Measurements from ENCODE around the gene VSIG2.

VSIG2 gene

GRCh38 chr11:124748481-124749343 lies 3.3 kb downstream of the VSIG2 start:
- H3K4me1 Mint-ChIP-seq (ENCODE audit: low read depth), result peaks cover 5% of the 10 kb centered on the region
- H3K4me3 Mint-ChIP-seq, result no peak overlapping the region
- no peak overlapping the region for H3K27ac Mint-ChIP-seq
- no peak for DNase-seq (ENCODE audit: low spot score)
- H3K36me3 Mint-ChIP-seq (ENCODE audit: low read depth), result no peaks in the 10 kb centered on the region
- no peaks in the 10 kb centered on the region for H3K27me3 Mint-ChIP-seq (ENCODE audit: low read depth)
- H3K9me3 Mint-ChIP-seq, result no peaks in the 10 kb centered on the region

- Mint-ChIP-seq H3K27me3 (ENCODE audit: low read depth) (peaks cover 4% of the 10 kb centered on the region), H3K27ac (no peak overlapping the region), H3K4me3 (no peak overlapping the region), H3K4me1 (ENCODE audit: low read depth) (peaks cover 5% of the 10 kb centered on the region), H3K36me3 (ENCODE audit: low read depth) (no peaks in the 10 kb centered on the region), H3K9me3 (no peaks in the 10 kb centered on the region)
- DNase-seq (ENCODE audit: low spot score), result no peak
Observed at GRCh38 chr11:124748100-124748418, 4.0 kb downstream of the VSIG2 start.

GRCh38 chr11:124747406-124748099 lies 4.5 kb downstream of the VSIG2 start:
- no peaks in the 10 kb centered on the region for H3K36me3 Mint-ChIP-seq (ENCODE audit: low read depth)
- no peaks in the 10 kb centered on the region for H3K9me3 Mint-ChIP-seq
- no peak for DNase-seq (ENCODE audit: low spot score)
- H3K27ac Mint-ChIP-seq, result no peak overlapping the region
- peak overlapping the region; percentile 96 for H3K4me3 Mint-ChIP-seq
- H3K27me3 Mint-ChIP-seq (ENCODE audit: low read depth), result peaks cover 4% of the 10 kb centered on the region
- peaks cover 5% of the 10 kb centered on the region for H3K4me1 Mint-ChIP-seq (ENCODE audit: low read depth)

GRCh38 chr11:124746621-124747243 lies 5.3 kb downstream of the VSIG2 start:
- Mint-ChIP-seq H3K9me3 (no peaks in the 10 kb centered on the region), H3K27ac (peak overlapping the region; percentile 93), H3K4me3 (peak overlapping the region; percentile 96), H3K4me1 (ENCODE audit: low read depth) (peaks cover 5% of the 10 kb centered on the region), H3K36me3 (ENCODE audit: low read depth) (no peaks in the 10 kb centered on the region), H3K27me3 (ENCODE audit: low read depth) (peaks cover 7% of the 10 kb centered on the region)
- DNase-seq (ENCODE audit: low spot score), result peak; percentile 72

GRCh38 chr11:124745835-124746620 lies 6.0 kb downstream of the VSIG2 start:
- H3K4me3 Mint-ChIP-seq, result peak overlapping the region; percentile 96
- peaks cover 5% of the 10 kb centered on the region for H3K4me1 Mint-ChIP-seq (ENCODE audit: low read depth)
- peak overlapping the region; percentile 93 for H3K27ac Mint-ChIP-seq
- peaks cover 14% of the 10 kb centered on the region for H3K27me3 Mint-ChIP-seq (ENCODE audit: low read depth)
- no peak for DNase-seq (ENCODE audit: low spot score)
- no peaks in the 10 kb centered on the region for H3K9me3 Mint-ChIP-seq
- H3K36me3 Mint-ChIP-seq (ENCODE audit: low read depth), result no peaks in the 10 kb centered on the region

- DNase-seq (ENCODE audit: low spot score), result no peak
- H3K27me3 Mint-ChIP-seq (ENCODE audit: low read depth), result peaks cover 21% of the 10 kb centered on the region
- no peaks in the 10 kb centered on the region for H3K9me3 Mint-ChIP-seq
- H3K4me1 Mint-ChIP-seq (ENCODE audit: low read depth), result peaks cover 10% of the 10 kb centered on the region
- no peaks in the 10 kb centered on the region for H3K36me3 Mint-ChIP-seq (ENCODE audit: low read depth)
- H3K4me3 Mint-ChIP-seq, result peak overlapping the region; percentile 42
- no peak overlapping the region for H3K27ac Mint-ChIP-seq
Observed at GRCh38 chr11:124745270-124745834, 6.7 kb downstream of the VSIG2 start.

- no peak for DNase-seq (ENCODE audit: low spot score)
- Mint-ChIP-seq H3K4me1 (ENCODE audit: low read depth) (peaks cover 15% of the 10 kb centered on the region), H3K4me3 (no peak overlapping the region), H3K27me3 (ENCODE audit: low read depth) (peaks cover 35% of the 10 kb centered on the region), H3K9me3 (no peaks in the 10 kb centered on the region), H3K27ac (no peak overlapping the region), H3K36me3 (ENCODE audit: low read depth) (no peaks in the 10 kb centered on the region)
Observed at GRCh38 chr11:124743050-124743449, 9.0 kb downstream of the VSIG2 start.

GRCh38 chr11:124742555-124742954 lies 9.5 kb downstream of the VSIG2 start:
- no peaks in the 10 kb centered on the region for H3K36me3 Mint-ChIP-seq (ENCODE audit: low read depth)
- no peak overlapping the region for H3K27ac Mint-ChIP-seq
- peaks cover 15% of the 10 kb centered on the region for H3K4me1 Mint-ChIP-seq (ENCODE audit: low read depth)
- no peaks in the 10 kb centered on the region for H3K9me3 Mint-ChIP-seq
- no peak for DNase-seq (ENCODE audit: low spot score)
- H3K4me3 Mint-ChIP-seq, result no peak overlapping the region
- H3K27me3 Mint-ChIP-seq (ENCODE audit: low read depth), result peaks cover 36% of the 10 kb centered on the region

GRCh38 chr11:124740277-124740882 lies 11.7 kb downstream of the VSIG2 start:
- Mint-ChIP-seq H3K27me3 (ENCODE audit: low read depth) (peaks cover 50% of the 10 kb centered on the region), H3K36me3 (ENCODE audit: low read depth) (no peaks in the 10 kb centered on the region), H3K9me3 (no peaks in the 10 kb centered on the region), H3K27ac (no peak overlapping the region), H3K4me1 (ENCODE audit: low read depth) (peaks cover 12% of the 10 kb centered on the region), H3K4me3 (peak overlapping the region; percentile 80)
- DNase-seq (ENCODE audit: low spot score), result peak; percentile 56

- DNase-seq (ENCODE audit: low spot score), result peak; percentile 83
- Mint-ChIP-seq H3K9me3 (no peaks in the 10 kb centered on the region), H3K27me3 (ENCODE audit: low read depth) (peaks cover 52% of the 10 kb centered on the region), H3K4me3 (peak within 1 kb of the TSS; percentile 80), H3K4me1 (ENCODE audit: low read depth) (peaks cover 12% of the 10 kb centered on the region), H3K27ac (no peak within 1 kb of the TSS), H3K36me3 (ENCODE audit: low read depth) (no peaks in the 10 kb centered on the region)
Observed at GRCh38 chr11:124739479-124740276, 12.4 kb downstream of the VSIG2 start, which contains the start of gene NRGN. Gene NRGN (plus strand): TSS chr11:124739942. CDS start chr11:124740085, 143 bp downstream.

GRCh38 chr11:124738713-124739478 lies 13.2 kb downstream of the VSIG2 start:
- Mint-ChIP-seq H3K27ac (no peak overlapping the region), H3K4me3 (peak overlapping the region; percentile 80), H3K27me3 (ENCODE audit: low read depth) (peaks cover 57% of the 10 kb centered on the region), H3K36me3 (ENCODE audit: low read depth) (no peaks in the 10 kb centered on the region), H3K9me3 (no peaks in the 10 kb centered on the region), H3K4me1 (ENCODE audit: low read depth) (peaks cover 12% of the 10 kb centered on the region)
- DNase-seq (ENCODE audit: low spot score), result no peak

Measured in T-helper 2 cell treated with Interferon-gamma antibody and Interleukin-4, amounts not matched to agents 5 μg/mL and 100 μg/mL, for 36 hours (primary cell).